WTC11 (cell line): Measurements from ENCODE around the gene BCAS3. TPM values are rescaled to one million over a fixed set of nuclear protein-coding genes. Genes with fewer than 3 reads are reported as not detected.

Source experiments
- ATAC-seq: fragments of 200-7000 bp; cut with Tn5 transposase; 2 replicates; pipeline ENCODE4 v1.10.0; 2021; ENCODE audit warnings: mild to moderate bottlenecking, moderate library complexity
- CTCF ChIA-PET: fragments of 300-600 bp; sonication (Branson Sonifier 250); formaldehyde crosslinking; loops from one replicate; lab custom pipeline; 2021; ENCODE audit warnings: antibody characterized with exemption; lab: Charles Lee
- POLR2A ChIA-PET: fragments of 350-600 bp; sonication (Branson Sonifier 250); formaldehyde crosslinking; loops from one replicate; lab custom pipeline; 2021; ENCODE audit warnings: antibody characterized with exemption; lab: Charles Lee
- DNase-seq: peaks from one replicate; pipeline ENCODE4 v3.0.0; 2021; ENCODE audit warnings: low spot score
- H3K27ac Mint-ChIP-seq: 2 replicates; pipeline ENCODE4 v1.8.0; 2021; ENCODE audit warnings: mixed read lengths
- H3K27me3 Mint-ChIP-seq: 2 replicates; pipeline ENCODE4 v1.8.0; 2021; ENCODE audit warnings: low read depth, mild to moderate bottlenecking, moderate library complexity, mixed read lengths
- H3K36me3 Mint-ChIP-seq: 2 replicates; pipeline ENCODE4 v1.8.0; 2021; ENCODE audit warnings: mixed read lengths
- H3K4me1 Mint-ChIP-seq: 2 replicates; pipeline ENCODE4 v1.8.0; 2022; ENCODE audit warnings: mixed read lengths
- H3K4me3 Mint-ChIP-seq: 2 replicates; pipeline ENCODE4 v1.8.0; 2021; ENCODE audit warnings: mild to moderate bottlenecking, moderate library complexity, mixed read lengths
- H3K9me3 Mint-ChIP-seq: 2 replicates; pipeline ENCODE4 v1.8.0; 2021; ENCODE audit warnings: mixed read lengths
- ETV6 ChIP-seq: sonication (generic); formaldehyde crosslinking; IDR thresholded peaks from 2 replicates; pipeline ENCODE4 v1.8.1; 2022; ENCODE audit warnings: mild to moderate bottlenecking, missing genetic modification reagents
- HMGXB4 ChIP-seq: sonication (generic); formaldehyde crosslinking; IDR thresholded peaks from 2 replicates; pipeline ENCODE4 v1.8.1; 2023; ENCODE audit warnings: mild to moderate bottlenecking, moderate library complexity, missing genetic modification reagents
- IRF1 ChIP-seq: sonication (generic); formaldehyde crosslinking; IDR thresholded peaks from 2 replicates; pipeline ENCODE4 v1.8.0; 2023; ENCODE audit warnings: missing genetic modification reagents
- MLX ChIP-seq: sonication (generic); formaldehyde crosslinking; IDR thresholded peaks from 2 replicates; pipeline ENCODE4 v1.8.1; 2023; ENCODE audit warnings: mild to moderate bottlenecking, missing genetic modification reagents, moderate library complexity
- MXD4 ChIP-seq: fragments of 250-450 bp; sonication (Bioruptor Pico); IDR thresholded peaks from 2 replicates; pipeline ENCODE4 v1.8.0; 2021; ENCODE audit warnings: mild to moderate bottlenecking, moderate library complexity, borderline replicate concordance
- MYBL2 ChIP-seq: sonication (generic); formaldehyde crosslinking; IDR thresholded peaks from 2 replicates; pipeline ENCODE4 v1.8.1; 2023; ENCODE audit warnings: mild to moderate bottlenecking, moderate library complexity, missing genetic modification reagents
- PRDM15 ChIP-seq: sonication (generic); formaldehyde crosslinking; IDR thresholded peaks from 2 replicates; pipeline ENCODE4 v1.8.0; 2022; ENCODE audit warnings: missing genetic modification reagents
- RORB ChIP-seq: fragments of 250-450 bp; sonication (Bioruptor Pico); IDR thresholded peaks from 2 replicates; pipeline ENCODE4 v1.9.0; 2021; ENCODE audit warnings: mild to moderate bottlenecking
- STAT6 ChIP-seq: sonication (generic); formaldehyde crosslinking; conservative IDR thresholded peaks from 2 replicates; pipeline ENCODE4 v1.8.1; 2023; ENCODE audit warnings: mild to moderate bottlenecking, low read depth, missing genetic modification reagents, moderate library complexity
- ZNF232 ChIP-seq: sonication (generic); formaldehyde crosslinking; IDR thresholded peaks from 2 replicates; pipeline ENCODE4 v1.8.0; 2022; ENCODE audit warnings: mild to moderate bottlenecking, missing genetic modification reagents
- ZSCAN18 ChIP-seq: fragments of 250-450 bp; sonication (Bioruptor Pico); IDR thresholded peaks from 2 replicates; pipeline ENCODE4 v2.1.2; 2022; ENCODE audit warnings: mild to moderate bottlenecking, moderate library complexity
- total RNA-seq: library from RNA; stranded (reverse); gene quantifications from 3 replicates; pipeline ENCODE4 v1.2.3, GENCODE V29; 2021

BCAS3 gene
- total RNA-seq, 1 experiment from 2014 or later: 15.5 TPM

- H3K27me3 Mint-ChIP-seq: peaks cover 53% of the 10 kb centered on the region
- ChIA-PET CTCF (interaction anchor here (1.0 to 2.0 kb wide), 3 partner anchors 44 to 690 kb away, joined by 3 to 5 read pairs (median 5); no protein-coding TSS in a partner anchor), POLR2A (no interaction called here)
- DNase-seq (no peak), ATAC-seq (no peak)
- H3K4me3 Mint-ChIP-seq: no peak overlapping the region
- TF ChIP-seq HMGXB4 (CRISPR knock-in tag): no peak
- TF ChIP-seq ZNF232 (CRISPR knock-in tag): no peak
- no peak for TF ChIP-seq RORB (CRISPR knock-in tag)
- TF ChIP-seq ETV6 (CRISPR knock-in tag): no peak
- no peak for TF ChIP-seq STAT6 (CRISPR knock-in tag)
- H3K27ac Mint-ChIP-seq: no peak overlapping the region
- no peaks in the 10 kb centered on the region for H3K9me3 Mint-ChIP-seq
- H3K4me1 Mint-ChIP-seq: peaks cover 5% of the 10 kb centered on the region
- H3K36me3 Mint-ChIP-seq: no peaks in the 10 kb centered on the region
Observed at GRCh38 chr17:61419496-61420046, 741.9 kb downstream of the BCAS3 start.

GRCh38 chr17:61420052-61420451 lies 742.4 kb downstream of the BCAS3 start:
- Mint-ChIP-seq H3K27me3 (peaks cover 48% of the 10 kb centered on the region), H3K4me1 (peaks cover 5% of the 10 kb centered on the region), H3K27ac (no peak overlapping the region), H3K9me3 (no peaks in the 10 kb centered on the region), H3K36me3 (no peaks in the 10 kb centered on the region), H3K4me3 (no peak overlapping the region)
- ATAC-seq (no peak), DNase-seq (no peak)
- CTCF ChIA-PET: interaction anchor here (0.9 to 2.0 kb wide), 5 partner anchors 44 to 689 kb away, joined by 3 to 5 read pairs (median 4); no protein-coding TSS in a partner anchor
- TF ChIP-seq ZNF232 (CRISPR knock-in tag) (no peak), PRDM15 (no peak), MLX (CRISPR knock-in tag) (no peak), IRF1 (no peak), MXD4 (CRISPR knock-in tag) (no peak)
- POLR2A ChIA-PET: no interaction called here

GRCh38 chr17:61420745-61421398 lies 743.2 kb downstream of the BCAS3 start:
- peaks cover 40% of the 10 kb centered on the region for H3K27me3 Mint-ChIP-seq

More at GRCh38 chr17:61420745-61421398, 743.2 kb downstream of the BCAS3 start:
- ATAC-seq (no peak), DNase-seq (no peak)
- Mint-ChIP-seq H3K4me1 (peaks cover 10% of the 10 kb centered on the region), H3K36me3 (no peaks in the 10 kb centered on the region), H3K9me3 (no peaks in the 10 kb centered on the region), H3K4me3 (no peak overlapping the region), H3K27ac (no peak overlapping the region)
- TF ChIP-seq MYBL2 (no peak), ZSCAN18 (CRISPR knock-in tag) (no peak)
- ChIA-PET CTCF (interaction anchor here (0.9 to 2.0 kb wide), 3 partner anchors 47 to 689 kb away, joined by 4 to 5 read pairs (median 4); no protein-coding TSS in a partner anchor), POLR2A (no interaction called here)
